T-cell (primary cell): ENCODE data around the gene CCSER1. TPM values are rescaled to one million over a fixed set of nuclear protein-coding genes. Genes with fewer than 3 reads are reported as not detected.

Source experiments
- ATAC-seq, 4 experiments: fragments of 200-7000 bp in 3 of 4; fragments of 150-1000 bp in 1 of 4; cut with Tn5 transposase; replicated peaks in 1 of 4; 1 replicate in 3 of 4; 2 replicates in 1 of 4; pipeline ENCODE4 v1.10.0; 2021; ENCODE audit warnings: moderate library complexity in 3 of 4, mild to moderate bottlenecking in 2 of 4, moderate number of reproducible peaks in 1 of 4
- CTCF ChIA-PET, 2 donors: fragments of 300-600 bp; sonication (Branson Sonifier 250); formaldehyde crosslinking; loops; one replicate each; lab custom pipeline; 2022; ENCODE audit warnings: antibody characterized with exemption in 2 of 2; lab: Charles Lee
- POLR2A ChIA-PET, 2 donors: fragments of 300-600 bp; sonication (Branson Sonifier 250); formaldehyde crosslinking; loops; one replicate each; lab custom pipeline; 2022; ENCODE audit warnings: antibody characterized with exemption in 2 of 2; lab: Charles Lee
- DNase-seq, 35 experiments: peaks; one replicate each; pipeline versions ENCODE4 v3.0.0 to v3.0.0-alpha.2; 2013 to 2023
- H3K27ac ChIP-seq: one replicate; pipeline ENCODE4 v1.5.1; 2013; ENCODE audit warnings: low read length
- H3K27me3 ChIP-seq, 2 experiments: replicated peaks in 1 of 2; 1 replicate in 1 of 2; 2 replicates in 1 of 2; pipeline versions ENCODE4 v1.6.1 to v1.7.0; 2013; ENCODE audit warnings: low read length in 1 of 2, mixed read lengths in 1 of 2; ENCODE audit not compliant: control insufficient read depth in 2 of 2, insufficient read depth in 2 of 2; ENCODE audit errors: extremely low read depth in 1 of 2
- H3K36me3 ChIP-seq, 2 donors: 1 replicate in 1 of 2; 2 replicates in 1 of 2; pipeline versions ENCODE4 v1.6.1 to v1.7.0; 2013; ENCODE audit warnings: low read length in 1 of 2; ENCODE audit not compliant: control insufficient read depth in 2 of 2, insufficient read depth in 1 of 2; ENCODE audit errors: extremely low read depth in 1 of 2
- H3K4me1 ChIP-seq, 2 experiments: 1 replicate in 1 of 2; 2 replicates in 1 of 2; pipeline versions ENCODE4 v1.6.1 to v1.7.0; 2013; ENCODE audit warnings: low read length in 2 of 2, mixed read lengths in 1 of 2; ENCODE audit not compliant: insufficient read depth in 2 of 2, control insufficient read depth in 1 of 2; ENCODE audit errors: extremely low read depth in 1 of 2
- H3K4me3 ChIP-seq, 2 donors: 1 replicate in 1 of 2; 2 replicates in 1 of 2; pipeline versions ENCODE4 v1.5.1 to v1.7.0; 2013; ENCODE audit warnings: mild to moderate bottlenecking in 2 of 2, low read length in 1 of 2, moderate library complexity in 1 of 2; ENCODE audit not compliant: control insufficient read depth in 1 of 2; ENCODE audit errors: extremely low read depth in 1 of 2
- H3K9me3 ChIP-seq: 2 replicates; pipeline ENCODE4 v1.7.0; 2013
- H3K27ac Mint-ChIP-seq, 2 donors: one replicate each; pipeline ENCODE4 v1.8.0; 2020 to 2021; ENCODE audit warnings: mild to moderate bottlenecking in 2 of 2, mixed read lengths in 2 of 2
- H3K27me3 Mint-ChIP-seq, 2 donors: one replicate each; pipeline ENCODE4 v1.8.0; 2021 to 2022; ENCODE audit warnings: mixed read lengths in 2 of 2
- H3K36me3 Mint-ChIP-seq: one replicate; pipeline ENCODE4 v1.8.0; 2021; ENCODE audit warnings: mixed read lengths
- H3K4me1 Mint-ChIP-seq, 3 donors: one replicate each; pipeline ENCODE4 v1.8.0; 2020 to 2022; ENCODE audit warnings: mixed read lengths in 3 of 3, mild to moderate bottlenecking in 1 of 3
- H3K4me3 Mint-ChIP-seq, 3 donors: one replicate each; pipeline ENCODE4 v1.8.0; 2020 to 2022; ENCODE audit warnings: mild to moderate bottlenecking in 3 of 3, mixed read lengths in 3 of 3, moderate library complexity in 3 of 3
- H3K9me3 Mint-ChIP-seq, 3 donors: one replicate each; pipeline ENCODE4 v1.8.0; 2020 to 2022; ENCODE audit warnings: mixed read lengths in 3 of 3
- WGBS: methylation state at CpG from one replicate; pipeline ENCODE4 v1.1.5; 2013; ENCODE audit warnings: missing lambda C conversion rate; ENCODE audit not compliant: insufficient coverage; 5-methylcytosine and 5-hydroxymethylcytosine counted together
- total RNA-seq, 35 experiments: library from RNA in 6 of 35; stranded (reverse) in 6 of 35; fragments of 120-200 nt in 1 of 35; gene quantifications; one replicate each; pipeline versions ENCODE4 v1.2.1 to v1.2.4 and lab custom pipeline; 2013 to 2026

Gene CCSER1
- total RNA-seq, 5 donors from 2014 or later (not counting 1 experiment from before 2014, with no cell fraction given) = 0.35 to 1.4 (median 0.98) TPM

- ATAC-seq (no peak), DNase-seq (no peak)
- Mint-ChIP-seq H3K4me3 (no peak overlapping the region), H3K4me1 (no peaks in the 10 kb centered on the region), H3K36me3 (no peaks in the 10 kb centered on the region), H3K27ac (no peak overlapping the region), H3K27me3 (no peaks in the 10 kb centered on the region), H3K9me3 (no peaks in the 10 kb centered on the region)
- H3K4me1 ChIP-seq = no peaks in the 10 kb centered on the region
- no peaks in the 10 kb centered on the region for H3K27me3 ChIP-seq
- H3K27ac ChIP-seq = no peak overlapping the region
- ChIA-PET CTCF (no interaction called here), POLR2A (no interaction called here)
- no peak overlapping the region for H3K4me3 ChIP-seq
- H3K9me3 ChIP-seq = no peaks in the 10 kb centered on the region
- WGBS = no CpG with 5 or more reads among the region's 1 CpG
- H3K36me3 ChIP-seq = no peaks in the 10 kb centered on the region
These were observed 113.1 kb downstream of the CCSER1 start for GRCh38 chr4:90240333-90240732.

- Mint-ChIP-seq H3K9me3 (no peaks in the 10 kb centered on the region), H3K4me1 (no peaks in the 10 kb centered on the region), H3K27ac (no peak overlapping the region), H3K27me3 (no peaks in the 10 kb centered on the region), H3K36me3 (no peaks in the 10 kb centered on the region), H3K4me3 (no peak overlapping the region)
- ChIA-PET CTCF (no interaction called here), POLR2A (no interaction called here)
- Histone ChIP-seq H3K4me3 (no peak overlapping the region), H3K27me3 (no peaks in the 10 kb centered on the region), H3K27ac (no peak overlapping the region), H3K9me3 (no peaks in the 10 kb centered on the region), H3K4me1 (no peaks in the 10 kb centered on the region), H3K36me3 (no peaks in the 10 kb centered on the region)
- WGBS = no CpG with 5 or more reads among the region's 3 CpGs
- ATAC-seq (no peak), DNase-seq (no peak)
These were observed 113.8 kb downstream of the CCSER1 start for GRCh38 chr4:90241008-90241407.

GRCh38 chr4:90245837-90246236 lies 118.6 kb downstream of the CCSER1 start:
- Mint-ChIP-seq H3K4me3 (no peak overlapping the region), H3K9me3 (no peaks in the 10 kb centered on the region), H3K4me1 (no peaks in the 10 kb centered on the region), H3K36me3 (no peaks in the 10 kb centered on the region), H3K27me3 (no peaks in the 10 kb centered on the region), H3K27ac (no peak overlapping the region)
- H3K4me1 ChIP-seq = no peaks in the 10 kb centered on the region
- no peaks in the 10 kb centered on the region for H3K36me3 ChIP-seq
- POLR2A ChIA-PET = no interaction called here
- no peaks in the 10 kb centered on the region for H3K27me3 ChIP-seq
- ATAC-seq = no peak
- H3K4me3 ChIP-seq = no peak overlapping the region
- no peaks in the 10 kb centered on the region for H3K9me3 ChIP-seq
- CTCF ChIA-PET = no interaction called here
- H3K27ac ChIP-seq = no peak overlapping the region
- DNase-seq = no peak
- WGBS = no CpG with 5 or more reads among the region's 1 CpG

- no peak overlapping the region for H3K27ac Mint-ChIP-seq
- H3K4me3 Mint-ChIP-seq = no peak overlapping the region
- Histone ChIP-seq H3K4me3 (no peak overlapping the region), H3K4me1 (no peaks in the 10 kb centered on the region), H3K27ac (no peak overlapping the region), H3K9me3 (no peaks in the 10 kb centered on the region), H3K36me3 (no peaks in the 10 kb centered on the region), H3K27me3 (no peaks in the 10 kb centered on the region)
- WGBS = no CpG with 5 or more reads among the region's 3 CpGs
- ATAC-seq (no peak), DNase-seq (no peak)
- no peaks in the 10 kb centered on the region for H3K9me3 Mint-ChIP-seq
- H3K27me3 Mint-ChIP-seq = no peaks in the 10 kb centered on the region
- POLR2A ChIA-PET = no interaction called here
- CTCF ChIA-PET = no interaction called here
- H3K4me1 Mint-ChIP-seq = no peaks in the 10 kb centered on the region
- H3K36me3 Mint-ChIP-seq = no peaks in the 10 kb centered on the region
These were observed 119.6 kb downstream of the CCSER1 start for GRCh38 chr4:90246816-90247215.

- Mint-ChIP-seq H3K27ac (no peak overlapping the region), H3K27me3 (no peaks in the 10 kb centered on the region), H3K36me3 (no peaks in the 10 kb centered on the region), H3K4me1 (no peaks in the 10 kb centered on the region), H3K9me3 (peaks cover 0 to 7% (median 0%) of the 10 kb centered on the region in 3 donors), H3K4me3 (no peak overlapping the region)
- 77% methylated on average over 2 of the region's 2 CpGs for WGBS
- Histone ChIP-seq H3K9me3 (no peaks in the 10 kb centered on the region), H3K36me3 (no peaks in the 10 kb centered on the region), H3K4me1 (no peaks in the 10 kb centered on the region), H3K27ac (no peak overlapping the region), H3K4me3 (no peak overlapping the region), H3K27me3 (no peaks in the 10 kb centered on the region)
- DNase-seq (no peak), ATAC-seq (no peak)
- CTCF ChIA-PET = interaction anchor here in 1 of 2 donors (0.5 kb wide), 1 partner anchor 945 kb away, joined by 3 read pairs; no protein-coding TSS in a partner anchor
- POLR2A ChIA-PET = no interaction called here
These were observed 127.2 kb downstream of the CCSER1 start for GRCh38 chr4:90254357-90254756.

GRCh38 chr4:90274175-90274574 lies 147.0 kb downstream of the CCSER1 start:
- peaks cover 5 to 10% (median 10%) of the 10 kb centered on the region in 3 donors for H3K9me3 Mint-ChIP-seq
- no peaks in the 10 kb centered on the region for H3K27me3 Mint-ChIP-seq
- Histone ChIP-seq H3K9me3 (no peaks in the 10 kb centered on the region), H3K27me3 (no peaks in the 10 kb centered on the region), H3K36me3 (no peaks in the 10 kb centered on the region), H3K4me1 (no peaks in the 10 kb centered on the region), H3K27ac (no peak overlapping the region), H3K4me3 (no peak overlapping the region)
- H3K4me3 Mint-ChIP-seq = no peak overlapping the region
- ATAC-seq = no peak
- no peak for DNase-seq
- POLR2A ChIA-PET = no interaction called here
- no CpG with 5 or more reads among the region's 1 CpG for WGBS
- CTCF ChIA-PET = no interaction called here
- no peak overlapping the region for H3K27ac Mint-ChIP-seq
- no peaks in the 10 kb centered on the region for H3K4me1 Mint-ChIP-seq
- no peaks in the 10 kb centered on the region for H3K36me3 Mint-ChIP-seq

GRCh38 chr4:90280954-90281353 lies 153.8 kb downstream of the CCSER1 start:
- Histone ChIP-seq H3K4me3 (no peak overlapping the region), H3K27me3 (no peaks in the 10 kb centered on the region), H3K9me3 (no peaks in the 10 kb centered on the region), H3K36me3 (no peaks in the 10 kb centered on the region), H3K27ac (no peak overlapping the region), H3K4me1 (no peaks in the 10 kb centered on the region)
- ChIA-PET CTCF (interaction anchor here in 1 of 2 donors (0.7 kb wide), 1 partner anchor 345 kb away, joined by 3 read pairs; no protein-coding TSS in a partner anchor), POLR2A (no interaction called here)
- H3K4me1 Mint-ChIP-seq = no peaks in the 10 kb centered on the region
- no peak for DNase-seq
- no CpG with 5 or more reads among the region's 3 CpGs for WGBS
- H3K27me3 Mint-ChIP-seq = no peaks in the 10 kb centered on the region
- no peak overlapping the region for H3K27ac Mint-ChIP-seq
- no peak for ATAC-seq
- H3K9me3 Mint-ChIP-seq = no peaks in the 10 kb centered on the region
- no peaks in the 10 kb centered on the region for H3K36me3 Mint-ChIP-seq
- no peak overlapping the region for H3K4me3 Mint-ChIP-seq
